Measurements from ENCODE around the gene KRTAP2-4.
"Not testable (repeated sequence)": the region's sequence is repeated elsewhere in the genome, so short reads cannot be mapped to it uniquely, and the experiment has no call there.

KRTAP2-4 gene

DNA sequence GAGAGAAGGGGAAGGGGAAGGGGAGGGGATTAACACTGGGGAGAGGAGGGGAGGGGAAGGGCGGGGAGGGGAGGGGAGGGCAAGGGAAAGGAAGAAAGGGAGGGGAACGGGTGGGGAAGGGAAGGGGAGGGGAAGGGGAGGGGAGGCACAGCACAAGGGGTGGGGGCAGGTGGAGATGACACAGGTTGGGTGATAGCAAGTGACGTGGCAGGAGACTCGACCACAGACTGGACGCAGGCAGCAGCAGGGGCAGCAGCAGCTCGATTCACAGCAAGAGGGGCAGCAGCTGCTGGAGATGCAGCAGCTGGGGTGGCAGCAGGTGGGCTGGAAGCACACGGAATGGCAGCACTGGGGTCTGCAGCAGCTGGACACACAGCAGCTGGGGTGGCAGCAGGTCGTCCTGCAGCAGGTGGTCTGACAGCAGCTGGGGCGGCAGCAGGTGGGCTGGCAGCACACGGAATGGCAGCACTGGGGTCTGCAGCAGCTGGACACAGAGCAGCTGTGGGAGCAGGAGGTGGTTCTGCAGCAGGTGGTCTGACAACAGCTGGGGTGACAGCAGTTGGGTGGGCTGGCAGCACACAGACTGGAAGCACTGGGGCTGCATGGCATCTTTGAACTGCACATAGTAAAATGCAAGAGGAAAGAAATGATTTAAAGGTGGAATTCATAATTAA, 36.0 kb upstream of the KRTAP2-4 start, which contains the start of gene KRTAP4-16:
Gene KRTAP4-16 (minus strand): TSS at position 624 of the 674 bp plus-strand sequence. CDS start 0 bp downstream, at position 624.
- Histone ChIP-seq H3F3A (ENCODE audit: insufficient read depth) (no peaks in the 10 kb centered on the region), H3K27ac (ENCODE audit: low read depth, low read length) (no peak within 1 kb of the TSS), H3K4me2 (ENCODE audit: low read depth, low read length, poor library complexity, severe bottlenecking) (no peak within 1 kb of the TSS), H3K27me3 (ENCODE audit: low read length) (no peaks in the 10 kb centered on the region), H3K9me3 (ENCODE audit: insufficient read depth, low read length) (no peaks in the 10 kb centered on the region), H3K4me3 (ENCODE audit: insufficient read depth, low read length, poor library complexity, severe bottlenecking) (no peak within 1 kb of the TSS), H3K36me3 (ENCODE audit: low read length) (no peaks in the 10 kb centered on the region), H3K9me2 (replicated peaks; ENCODE audit: insufficient read depth, low read length) (no peaks in the 10 kb centered on the region), H4K20me1 (ENCODE audit: low read depth, low read length) (no peaks in the 10 kb centered on the region), H3K79me2 (ENCODE audit: insufficient read depth, low read length) (no peaks in the 10 kb centered on the region), H3K9ac (ENCODE audit: low read length) (no peak within 1 kb of the TSS), H2AFZ (ENCODE audit: low read depth, low read length, severe bottlenecking) (no peak within 1 kb of the TSS)
- TF ChIP-seq, protein P1, sequence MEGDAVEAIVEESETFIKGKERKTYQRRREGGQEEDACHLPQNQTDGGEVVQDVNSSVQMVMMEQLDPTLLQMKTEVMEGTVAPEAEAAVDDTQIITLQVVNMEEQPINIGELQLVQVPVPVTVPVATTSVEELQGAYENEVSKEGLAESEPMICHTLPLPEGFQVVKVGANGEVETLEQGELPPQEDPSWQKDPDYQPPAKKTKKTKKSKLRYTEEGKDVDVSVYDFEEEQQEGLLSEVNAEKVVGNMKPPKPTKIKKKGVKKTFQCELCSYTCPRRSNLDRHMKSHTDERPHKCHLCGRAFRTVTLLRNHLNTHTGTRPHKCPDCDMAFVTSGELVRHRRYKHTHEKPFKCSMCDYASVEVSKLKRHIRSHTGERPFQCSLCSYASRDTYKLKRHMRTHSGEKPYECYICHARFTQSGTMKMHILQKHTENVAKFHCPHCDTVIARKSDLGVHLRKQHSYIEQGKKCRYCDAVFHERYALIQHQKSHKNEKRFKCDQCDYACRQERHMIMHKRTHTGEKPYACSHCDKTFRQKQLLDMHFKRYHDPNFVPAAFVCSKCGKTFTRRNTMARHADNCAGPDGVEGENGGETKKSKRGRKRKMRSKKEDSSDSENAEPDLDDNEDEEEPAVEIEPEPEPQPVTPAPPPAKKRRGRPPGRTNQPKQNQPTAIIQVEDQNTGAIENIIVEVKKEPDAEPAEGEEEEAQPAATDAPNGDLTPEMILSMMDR (IDR thresholded peaks at IDR 0.05; ENCODE audit: insufficient read depth, low read length, poor library complexity, severe bottlenecking) = no peak
- no peak for TF ChIP-seq EZH2phosphoT487 (conservative IDR thresholded peaks at IDR 0.05; ENCODE audit: low read length)

DNA sequence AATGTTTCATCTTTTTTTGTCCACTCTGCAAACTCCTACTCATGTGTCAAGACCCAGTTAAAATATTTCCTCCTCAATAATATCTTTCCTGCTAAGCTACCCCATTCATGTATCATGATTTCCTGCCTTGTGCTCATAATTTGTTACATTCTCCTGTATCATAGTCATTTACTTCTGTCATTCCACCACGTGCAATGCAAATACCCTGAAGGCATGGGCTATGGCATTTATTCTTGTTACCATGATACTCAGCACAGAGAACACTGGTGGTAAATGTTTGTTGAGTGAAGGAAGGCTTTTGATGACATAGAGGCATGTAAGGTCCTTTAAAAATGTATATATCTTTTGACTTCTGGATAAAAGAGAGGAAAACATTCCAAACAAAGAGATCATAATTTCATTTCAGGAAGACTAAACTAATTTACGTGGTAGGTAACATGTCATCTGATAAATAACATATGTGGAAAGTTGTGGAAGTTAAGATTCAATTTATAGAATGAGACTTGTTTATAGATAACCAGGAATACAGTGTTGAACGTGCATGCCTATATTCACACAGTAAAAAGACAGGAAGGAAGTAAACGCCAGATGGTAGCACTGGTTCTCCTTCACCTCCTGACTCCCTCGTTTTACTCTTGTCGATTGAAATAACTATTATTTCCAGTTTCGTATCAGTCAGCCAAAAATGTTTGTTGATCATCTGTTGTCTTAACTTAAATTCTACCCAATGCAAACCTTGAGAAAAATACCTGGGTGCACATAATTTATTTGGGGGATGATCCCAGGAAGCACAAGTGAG, 34.2 kb upstream of the KRTAP2-4 start:
- H3K9me2 ChIP-seq (replicated peaks; ENCODE audit: insufficient read depth, low read length); H3K79me2 ChIP-seq (ENCODE audit: insufficient read depth, low read length); H3K4me3 ChIP-seq (ENCODE audit: insufficient read depth, low read length, poor library complexity, severe bottlenecking); H3K4me2 ChIP-seq (ENCODE audit: low read depth, low read length, poor library complexity, severe bottlenecking); H3K36me3 ChIP-seq (ENCODE audit: low read length); H3F3A ChIP-seq (ENCODE audit: insufficient read depth); H3K27ac ChIP-seq (ENCODE audit: low read depth, low read length); H3K9me3 ChIP-seq (ENCODE audit: insufficient read depth, low read length); H3K9ac ChIP-seq (ENCODE audit: low read length); H4K20me1 ChIP-seq (ENCODE audit: low read depth, low read length); H2AFZ ChIP-seq (ENCODE audit: low read depth, low read length, severe bottlenecking); H3K27me3 ChIP-seq (ENCODE audit: low read length): not testable (repeated sequence)

DNA sequence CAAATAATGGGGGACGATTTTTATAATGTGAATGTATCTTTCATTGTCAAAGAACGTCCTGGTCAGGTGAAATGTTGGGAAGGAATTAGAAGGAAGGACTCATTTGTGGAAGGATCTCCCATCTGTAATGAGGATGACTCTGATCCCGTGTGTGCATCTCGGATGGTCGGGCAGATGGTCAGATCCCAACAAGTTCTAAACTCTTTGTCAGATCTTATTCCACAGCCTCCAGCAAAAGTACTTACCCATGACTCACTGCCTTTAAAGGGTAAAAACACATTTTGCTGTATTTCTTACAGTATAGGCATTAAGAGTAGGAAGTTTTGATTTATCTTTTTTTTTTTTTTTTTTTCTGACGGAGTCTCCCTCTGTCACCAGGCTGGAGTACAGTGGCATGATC, 32.8 kb upstream of the KRTAP2-4 start:
- Histone ChIP-seq H3K4me3 (ENCODE audit: insufficient read depth, low read length, poor library complexity, severe bottlenecking) (no peak overlapping the region), H2AFZ (ENCODE audit: low read depth, low read length, severe bottlenecking) (no peak overlapping the region), H3F3A (ENCODE audit: insufficient read depth) (no peaks in the 10 kb centered on the region), H3K36me3 (ENCODE audit: low read length) (no peaks in the 10 kb centered on the region), H3K9me2 (replicated peaks; ENCODE audit: insufficient read depth, low read length) (no peaks in the 10 kb centered on the region), H3K9ac (ENCODE audit: low read length) (no peak overlapping the region), H3K27me3 (ENCODE audit: low read length) (no peaks in the 10 kb centered on the region), H4K20me1 (ENCODE audit: low read depth, low read length) (no peaks in the 10 kb centered on the region), H3K27ac (ENCODE audit: low read depth, low read length) (no peak overlapping the region), H3K4me2 (ENCODE audit: low read depth, low read length, poor library complexity, severe bottlenecking) (no peak overlapping the region), H3K9me3 (ENCODE audit: insufficient read depth, low read length) (no peaks in the 10 kb centered on the region), H3K79me2 (ENCODE audit: insufficient read depth, low read length) (no peaks in the 10 kb centered on the region)
- TF ChIP-seq EZH2phosphoT487 (conservative IDR thresholded peaks at IDR 0.05; ENCODE audit: low read length) = no peak
- TF ChIP-seq, protein P1 (IDR thresholded peaks at IDR 0.05; ENCODE audit: insufficient read depth, low read length, poor library complexity, severe bottlenecking) = no peak

DNA sequence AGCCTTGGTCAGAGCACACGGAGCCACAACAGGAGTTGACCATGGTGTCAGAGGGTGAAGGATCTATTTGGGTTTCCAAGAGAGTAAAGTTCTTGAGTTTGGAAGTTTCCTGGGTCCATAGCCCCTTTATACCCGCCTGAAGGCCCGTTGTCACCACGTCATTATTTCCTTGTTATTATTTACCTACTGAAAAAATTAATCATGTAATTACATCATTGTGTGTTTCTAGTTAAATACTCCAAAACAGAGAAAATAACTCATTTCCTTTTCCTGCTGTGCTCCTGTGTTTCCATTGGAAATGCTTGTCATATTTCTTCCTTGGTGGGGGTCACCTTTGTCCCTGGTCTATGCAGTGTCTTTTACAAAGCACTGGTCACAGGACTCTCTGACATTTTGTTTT, 32.4 kb upstream of the KRTAP2-4 start, which contains the start of gene KRTAP4-8:
Gene KRTAP4-8 (minus strand): TSS at position 101 of the 400 bp plus-strand sequence. CDS start 58 bp downstream, at position 43.
- Histone ChIP-seq H3K27me3 (ENCODE audit: low read length) (no peaks in the 10 kb centered on the region), H4K20me1 (ENCODE audit: low read depth, low read length) (no peaks in the 10 kb centered on the region), H3F3A (ENCODE audit: insufficient read depth) (no peaks in the 10 kb centered on the region), H3K4me2 (ENCODE audit: low read depth, low read length, poor library complexity, severe bottlenecking) (no peak within 1 kb of the TSS), H3K9me2 (replicated peaks; ENCODE audit: insufficient read depth, low read length) (no peaks in the 10 kb centered on the region), H3K9ac (ENCODE audit: low read length) (no peak within 1 kb of the TSS), H3K79me2 (ENCODE audit: insufficient read depth, low read length) (no peaks in the 10 kb centered on the region), H3K27ac (ENCODE audit: low read depth, low read length) (no peak within 1 kb of the TSS), H3K4me3 (ENCODE audit: insufficient read depth, low read length, poor library complexity, severe bottlenecking) (no peak within 1 kb of the TSS), H3K9me3 (ENCODE audit: insufficient read depth, low read length) (no peaks in the 10 kb centered on the region), H2AFZ (ENCODE audit: low read depth, low read length, severe bottlenecking) (no peak within 1 kb of the TSS), H3K36me3 (ENCODE audit: low read length) (no peaks in the 10 kb centered on the region)
- TF ChIP-seq EZH2phosphoT487 (conservative IDR thresholded peaks at IDR 0.05; ENCODE audit: low read length) = no peak
- TF ChIP-seq, protein P1 (IDR thresholded peaks at IDR 0.05; ENCODE audit: insufficient read depth, low read length, poor library complexity, severe bottlenecking) = no peak
